ENCODE results near the gene MCRIP2. TPM values are rescaled to one million over a fixed set of nuclear protein-coding genes. Genes with fewer than 3 reads are reported as not detected.
"Not testable (repeated sequence)": the region's sequence is repeated elsewhere in the genome, so short reads cannot be mapped to it uniquely, and the experiment has no call there.

MCRIP2 gene, protein sequence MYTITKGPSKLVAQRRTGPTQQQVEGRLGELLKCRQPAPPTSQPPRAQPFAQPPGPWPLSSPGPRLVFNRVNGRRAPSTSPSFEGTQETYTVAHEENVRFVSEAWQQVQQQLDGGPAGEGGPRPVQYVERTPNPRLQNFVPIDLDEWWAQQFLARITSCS
- 10 to 100 TPM in 3 of 4 donors, 1 to 10 TPM in 1; 3.5 to 30.3 (median 15.3) TPM for polyA plus RNA-seq (ENCODE audit: insufficient read length in 4 of 4)

GRCh38 chr16:641326-642188 is at the start of gene MCRIP2:
MCRIP2 (plus strand) TSS chr16:641828; CDS start chr16:641992, 164 bp downstream.
- DNase-seq (ENCODE audit: low read depth in 4 of 4, low spot score in 3 of 4): no peak

- no peak for DNase-seq (ENCODE audit: low read depth in 4 of 4, low spot score in 3 of 4)
These were observed 49.6 kb upstream of the MCRIP2 start for GRCh38 chr16:591892-592517.

DNA sequence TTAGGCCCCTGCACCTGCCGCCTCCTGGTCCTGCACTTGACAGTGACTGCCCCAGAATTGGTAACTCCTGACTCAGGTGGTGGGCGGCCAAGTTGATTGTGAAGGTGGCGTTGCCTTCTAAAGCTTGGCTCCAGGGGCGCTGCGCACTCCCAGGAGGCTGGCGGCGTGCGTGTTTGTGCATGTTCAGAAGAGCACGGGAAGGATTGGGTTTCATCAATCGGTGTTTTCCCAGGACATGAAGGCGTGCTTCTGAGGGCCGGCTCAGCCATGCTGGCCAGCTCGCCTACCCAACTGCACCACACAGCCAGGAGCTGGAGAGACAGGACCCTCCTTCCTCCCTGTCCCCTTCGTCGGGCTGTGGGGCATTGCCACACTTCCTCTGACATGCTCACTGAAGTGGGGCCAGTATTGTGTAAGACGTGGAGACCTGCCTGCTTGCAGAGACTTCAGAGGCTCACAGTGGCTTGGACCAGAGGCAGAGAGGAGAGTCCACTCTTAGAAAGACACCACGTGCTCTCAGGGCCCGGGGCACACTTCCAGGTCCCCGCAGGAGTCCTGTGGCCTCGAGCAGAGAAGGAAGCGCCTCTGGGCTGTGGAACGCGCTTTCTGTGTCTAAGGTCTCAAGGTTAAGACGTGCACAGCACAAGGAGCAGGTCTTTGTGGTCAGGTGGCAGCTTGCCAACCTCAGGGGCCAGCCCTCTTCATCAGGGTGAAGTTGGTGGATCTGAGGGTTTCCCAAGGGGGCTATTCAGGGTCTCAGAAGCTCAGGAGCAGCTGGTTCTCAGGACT is 48.9 kb upstream of the MCRIP2 start:
- DNase-seq (ENCODE audit: low read depth in 4 of 4, low spot score in 3 of 4): no peak

DNA sequence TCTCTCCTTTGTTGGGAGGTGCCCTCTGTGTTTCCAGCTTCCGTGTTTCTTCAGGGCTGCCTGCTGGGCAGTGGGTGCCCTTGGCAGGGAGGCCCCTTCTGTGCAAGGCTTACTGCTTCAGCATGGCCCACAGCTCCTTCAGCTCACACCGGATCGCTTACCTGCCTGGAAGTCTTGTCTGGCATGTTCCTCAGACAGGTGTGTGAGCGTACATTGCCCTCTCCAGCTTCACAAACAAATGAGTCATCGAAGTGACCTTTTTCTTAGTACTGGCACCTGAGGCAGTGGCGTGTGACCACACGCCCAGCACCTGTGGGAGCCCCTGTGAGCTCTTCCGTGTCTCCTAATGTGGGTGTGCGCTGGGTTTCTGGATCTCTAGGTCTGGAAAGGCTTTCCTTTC is 48.2 kb upstream of the MCRIP2 start:
- no peak for DNase-seq (ENCODE audit: low read depth in 4 of 4, low spot score in 3 of 4)

DNA sequence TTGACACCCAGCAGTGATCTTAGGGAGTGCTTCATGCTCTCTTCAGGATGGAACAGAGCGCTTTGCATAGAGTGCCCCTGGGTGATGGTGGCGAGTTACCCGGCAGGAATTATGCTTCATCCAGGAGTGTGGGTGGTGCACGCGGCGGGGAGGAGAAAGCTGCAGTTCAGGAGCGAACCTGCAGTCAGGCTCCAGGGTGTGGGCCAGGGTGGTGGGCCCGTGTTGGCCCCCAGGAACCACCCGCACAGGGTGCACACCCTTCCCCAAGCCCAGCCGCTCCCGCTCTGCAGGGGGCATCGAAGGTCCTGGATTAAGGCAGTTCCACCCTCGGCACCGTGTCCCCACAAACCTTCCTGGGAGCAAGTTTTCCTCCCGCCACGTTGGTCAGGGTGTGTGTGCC is 47.8 kb upstream of the MCRIP2 start:
- no peak for DNase-seq (ENCODE audit: low read depth in 4 of 4, low spot score in 3 of 4)

- DNase-seq (ENCODE audit: low read depth in 4 of 4, low spot score in 3 of 4): no peak
These were observed 46.5 kb upstream of the MCRIP2 start for GRCh38 chr16:595094-595528.

- no peak for DNase-seq (ENCODE audit: low read depth in 4 of 4, low spot score in 3 of 4)
These were observed 45.5 kb upstream of the MCRIP2 start for GRCh38 chr16:595942-596735.

- no peak for DNase-seq (ENCODE audit: low read depth in 4 of 4, low spot score in 3 of 4)
These were observed 44.9 kb upstream of the MCRIP2 start for GRCh38 chr16:596736-597060.

DNA sequence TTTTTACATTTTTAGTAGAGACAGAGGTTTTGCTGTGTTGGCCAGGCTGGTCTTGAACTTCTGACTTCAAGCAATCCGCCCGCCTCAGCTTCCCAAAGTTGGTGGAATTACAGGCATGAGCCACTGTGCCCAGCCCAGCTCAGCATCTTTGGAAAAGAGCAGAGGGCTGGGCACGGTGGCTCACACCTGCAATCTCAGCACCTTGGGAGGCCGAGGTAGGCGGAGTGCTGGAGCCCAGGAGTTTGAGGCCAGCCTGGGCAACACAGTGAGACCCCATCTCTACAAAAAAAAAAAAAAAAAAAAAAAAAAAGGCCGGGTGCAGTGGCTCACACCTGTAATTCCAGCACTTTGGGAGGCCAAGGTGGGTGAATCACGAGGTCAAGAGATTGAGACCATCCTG is 44.0 kb upstream of the MCRIP2 start:
- DNase-seq (ENCODE audit: low read depth in 4 of 4, low spot score in 3 of 4): not testable (repeated sequence)

- DNase-seq (ENCODE audit: low read depth in 4 of 4, low spot score in 3 of 4): no peak
These were observed 42.5 kb upstream of the MCRIP2 start for GRCh38 chr16:598823-599739.

- no peak for DNase-seq (ENCODE audit: low read depth in 4 of 4, low spot score in 3 of 4)
These were observed 40.8 kb upstream of the MCRIP2 start for GRCh38 chr16:600781-601180.

DNA sequence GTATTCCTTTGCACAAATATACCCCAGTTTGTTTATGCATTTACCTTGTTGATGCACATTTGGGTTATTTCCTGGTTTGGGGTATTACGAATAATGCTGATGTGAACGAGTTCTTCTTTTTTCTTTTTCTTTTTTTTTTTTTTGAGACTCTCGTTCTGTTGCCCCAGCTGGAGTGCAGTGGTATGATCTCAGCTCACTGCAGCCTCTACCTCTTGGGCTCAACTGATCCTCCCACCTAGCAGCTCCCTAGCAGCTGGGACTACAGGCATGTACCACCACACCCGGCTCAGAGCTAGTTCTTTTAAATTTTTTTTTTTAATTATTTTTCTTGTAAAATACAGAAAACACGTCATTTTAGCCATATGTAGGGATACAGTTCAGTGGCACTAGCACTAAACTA is 37.7 kb upstream of the MCRIP2 start:
- no peak for DNase-seq (ENCODE audit: low read depth in 4 of 4, low spot score in 3 of 4)

DNA sequence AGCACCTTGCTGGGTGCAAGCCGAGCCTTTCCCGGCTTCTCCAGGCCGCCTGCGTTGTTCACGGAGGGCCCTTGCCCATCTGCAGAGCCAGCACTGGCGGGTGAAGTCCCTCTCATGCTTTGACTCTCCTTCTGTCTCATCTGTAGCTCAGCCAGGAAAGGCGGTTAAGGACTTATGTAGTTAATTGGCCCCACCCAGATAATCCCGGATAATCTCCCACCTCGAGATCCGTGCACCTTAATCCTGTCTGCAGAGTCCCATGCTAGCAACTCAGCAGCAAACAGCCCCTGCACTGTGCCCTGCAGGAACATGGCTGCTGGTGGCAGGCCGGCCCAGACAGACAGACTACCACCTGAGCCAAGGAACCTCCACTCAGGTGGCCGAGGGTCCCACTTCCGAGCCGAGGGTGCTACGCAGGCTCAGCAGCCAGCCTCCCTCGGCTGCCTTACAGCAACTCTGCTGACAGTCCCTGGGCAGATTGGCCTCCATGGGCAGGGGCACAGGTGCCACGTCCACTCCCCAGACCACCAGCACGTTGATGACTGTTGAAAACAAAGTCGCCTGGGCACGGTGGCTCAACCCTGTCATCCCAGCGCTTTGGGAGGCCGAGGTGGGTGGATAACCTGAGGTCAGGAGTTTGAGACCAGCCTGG is 34.8 kb upstream of the MCRIP2 start:
- no peak for DNase-seq (ENCODE audit: low read depth in 4 of 4, low spot score in 3 of 4)

- DNase-seq (ENCODE audit: low read depth in 4 of 4, low spot score in 3 of 4): no peak
These were observed 33.6 kb upstream of the MCRIP2 start for GRCh38 chr16:608019-608418.

DNA sequence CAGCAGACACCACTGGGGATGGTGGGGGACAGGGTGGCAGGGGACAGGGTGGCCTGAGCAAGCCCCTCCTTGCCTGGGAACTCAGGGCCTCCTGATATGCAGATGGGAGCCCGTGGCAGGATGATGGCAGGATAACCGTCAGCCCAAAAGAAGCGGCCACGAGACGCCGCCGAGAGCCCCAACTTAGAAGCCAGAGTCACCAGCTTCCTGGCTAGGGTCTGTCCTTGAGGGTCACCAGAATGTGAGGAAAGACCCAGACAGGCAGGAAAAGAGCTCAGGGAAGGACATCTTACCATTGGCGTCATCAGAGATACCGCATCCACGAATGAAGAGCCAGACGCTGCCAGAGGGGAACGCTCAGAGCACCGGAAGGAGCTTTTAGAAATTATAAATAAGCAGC is 32.3 kb upstream of the MCRIP2 start:
- DNase-seq (ENCODE audit: low read depth in 4 of 4, low spot score in 3 of 4): no peak

DNA sequence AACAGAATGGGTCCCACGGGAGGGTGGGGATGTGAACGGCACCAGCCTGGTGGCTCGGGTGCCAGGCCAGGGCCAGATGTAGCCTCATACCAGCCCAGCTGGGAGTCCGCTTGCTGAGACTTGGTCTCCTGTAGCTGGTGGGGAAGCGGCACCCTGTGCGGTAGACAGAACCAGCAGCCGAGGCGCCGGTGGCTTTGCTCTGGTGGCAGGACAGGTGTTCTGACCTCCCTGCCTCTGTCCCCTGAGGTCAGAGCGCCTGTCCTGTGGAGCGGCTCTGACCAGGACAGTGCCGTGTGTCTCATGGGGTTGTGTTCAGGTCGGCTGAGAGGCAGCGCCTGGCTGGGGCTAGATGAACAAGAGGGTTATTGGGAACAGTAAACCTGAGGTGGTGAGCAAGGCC is 31.6 kb upstream of the MCRIP2 start:
- DNase-seq (ENCODE audit: low read depth in 4 of 4, low spot score in 3 of 4): no peak

DNA sequence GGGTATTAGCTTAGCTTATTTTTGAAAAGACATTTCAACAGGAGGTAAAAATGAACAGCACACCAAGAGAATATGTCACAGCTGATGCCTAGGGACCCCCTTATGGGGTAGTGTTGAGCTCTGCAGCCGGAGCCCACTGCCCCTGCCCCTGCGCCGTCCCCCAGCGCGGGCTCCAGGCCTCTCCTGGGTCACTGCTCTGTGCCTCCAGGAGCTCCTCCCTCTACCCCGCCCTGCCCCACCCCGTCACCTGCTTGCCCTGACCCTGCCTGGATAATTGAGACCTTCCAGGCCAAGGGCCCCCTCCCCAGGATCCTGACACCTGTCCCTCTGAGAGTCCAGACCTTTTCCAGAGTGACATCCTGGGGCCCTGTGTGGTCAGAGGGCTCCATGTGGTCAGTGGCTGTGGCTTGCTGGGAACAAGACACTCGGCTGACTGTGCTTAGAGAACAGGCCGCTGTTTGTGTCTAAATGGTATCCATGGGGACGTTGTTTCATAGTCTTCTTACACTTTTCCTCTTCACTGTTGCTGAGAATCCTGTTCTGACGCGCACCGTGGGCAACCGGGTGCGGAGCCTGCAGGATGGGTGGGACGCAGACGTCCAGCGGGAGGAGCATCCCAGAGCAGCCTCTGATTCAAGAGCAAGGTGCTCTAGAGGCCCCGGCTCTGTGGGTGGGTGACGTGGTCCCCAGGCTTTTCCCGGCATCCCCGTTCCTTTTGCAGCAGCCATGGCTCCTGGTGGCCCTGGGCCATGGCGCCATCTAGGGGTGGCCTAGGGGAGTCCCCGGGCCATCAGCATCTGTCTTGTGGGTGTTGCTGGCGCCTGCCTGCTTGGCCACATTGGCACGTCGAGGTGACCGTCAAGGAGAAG is 30.9 kb upstream of the MCRIP2 start:
- DNase-seq (ENCODE audit: low read depth in 4 of 4, low spot score in 3 of 4): no peak

DNA sequence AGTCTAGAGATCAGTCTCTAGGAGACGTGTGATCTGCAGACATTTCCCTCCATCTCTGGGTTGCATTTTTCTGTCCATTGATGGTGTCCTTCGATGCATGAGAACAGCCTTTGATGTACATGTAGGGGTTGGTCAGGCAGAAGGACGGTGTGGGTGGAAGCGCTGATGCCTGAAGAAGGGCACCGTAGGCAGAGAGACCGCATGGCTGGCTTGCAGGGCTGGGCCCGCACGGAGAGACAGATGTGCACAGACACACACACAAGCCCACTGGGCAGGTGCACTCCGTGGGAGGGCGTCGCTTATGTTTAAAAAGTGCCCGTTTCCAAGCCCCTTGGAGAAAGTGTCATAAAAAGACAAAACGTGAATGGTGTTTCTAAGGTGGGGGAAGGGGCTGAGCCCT is 26.5 kb upstream of the MCRIP2 start:
- no peak for DNase-seq (ENCODE audit: low read depth in 4 of 4, low spot score in 3 of 4)

Measured in left renal pelvis (tissue), 4 donors.